HL-60 (cell line): ENCODE results near the gene CNTNAP4.

Experiments used
- DNase-seq, 2 experiments: peaks; one replicate each; pipeline ENCODE4 v3.0.0-alpha.2; 2010 to 2020; ENCODE audit warnings: low read depth in 1 of 2, low spot score in 1 of 2
- H3K27ac ChIP-seq: fragments of 250-450 bp; sonication (Bioruptor Pico); replicated peaks from 2 replicates; pipeline ENCODE4 v1.5.1; 2020; ENCODE audit warnings: mild to moderate bottlenecking, moderate library complexity
- H3K27me3 ChIP-seq: fragments of 250-450 bp; sonication (Bioruptor Pico); 2 replicates; pipeline ENCODE4 v1.5.1; 2021; ENCODE audit warnings: mild to moderate bottlenecking, moderate library complexity; ENCODE audit not compliant: insufficient read depth, poor library complexity, severe bottlenecking
- H3K4me3 ChIP-seq: replicated peaks from 2 replicates; pipeline ENCODE4 v1.5.1; 2011; ENCODE audit warnings: mild to moderate bottlenecking, control low read depth, low read length; ENCODE audit not compliant: insufficient read depth
- GABPA ChIP-seq: IDR thresholded peaks from 2 replicates; pipeline ENCODE4 v1.6.1; 2012; ENCODE audit warnings: low read depth
- POLR2AphosphoS5 ChIP-seq: IDR thresholded peaks from 2 replicates; pipeline ENCODE4 v1.6.1; 2012; ENCODE audit warnings: low read depth
- REST ChIP-seq: IDR thresholded peaks from 2 replicates; pipeline ENCODE4 v1.6.1; 2012; ENCODE audit warnings: low read depth; ENCODE audit not compliant: insufficient replicate concordance
- SPI1 ChIP-seq: IDR thresholded peaks from 2 replicates; pipeline ENCODE4 v1.6.1; 2012; ENCODE audit warnings: low read depth, mild to moderate bottlenecking, borderline replicate concordance
- TF ChIP-seq, protein P1 (sequence below): IDR thresholded peaks from one replicate; pipeline ENCODE4 v1.5.1; 2011; ENCODE audit warnings: low read length, control low read depth, inconsistent platforms; ENCODE audit not compliant: insufficient read depth

Gene CNTNAP4

DNA sequence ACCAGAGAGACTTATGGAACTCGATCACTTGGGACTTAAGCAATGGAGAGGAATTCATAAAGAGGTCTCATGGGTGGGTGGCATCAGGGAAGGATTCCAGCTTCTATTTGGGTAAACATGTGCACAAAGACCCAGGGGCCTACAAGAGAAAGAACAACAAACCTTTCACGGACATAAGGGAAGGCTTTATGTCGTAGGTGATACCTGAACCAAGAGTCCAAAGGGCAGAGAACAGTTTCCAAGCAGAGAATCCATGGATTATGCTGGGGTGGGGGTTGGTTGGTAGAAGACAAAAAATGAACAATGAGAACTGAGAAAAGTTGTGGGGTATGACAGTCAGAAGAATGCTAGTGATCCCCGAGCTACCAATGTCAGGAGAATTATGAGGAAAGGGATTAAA lies 119.8 kb downstream of the CNTNAP4 start:
- Histone ChIP-seq H3K4me3 (no peak overlapping the region), H3K27me3 (no peaks in the 10 kb centered on the region), H3K27ac (no peak overlapping the region)
- no peak for DNase-seq
- TF ChIP-seq, protein P1, sequence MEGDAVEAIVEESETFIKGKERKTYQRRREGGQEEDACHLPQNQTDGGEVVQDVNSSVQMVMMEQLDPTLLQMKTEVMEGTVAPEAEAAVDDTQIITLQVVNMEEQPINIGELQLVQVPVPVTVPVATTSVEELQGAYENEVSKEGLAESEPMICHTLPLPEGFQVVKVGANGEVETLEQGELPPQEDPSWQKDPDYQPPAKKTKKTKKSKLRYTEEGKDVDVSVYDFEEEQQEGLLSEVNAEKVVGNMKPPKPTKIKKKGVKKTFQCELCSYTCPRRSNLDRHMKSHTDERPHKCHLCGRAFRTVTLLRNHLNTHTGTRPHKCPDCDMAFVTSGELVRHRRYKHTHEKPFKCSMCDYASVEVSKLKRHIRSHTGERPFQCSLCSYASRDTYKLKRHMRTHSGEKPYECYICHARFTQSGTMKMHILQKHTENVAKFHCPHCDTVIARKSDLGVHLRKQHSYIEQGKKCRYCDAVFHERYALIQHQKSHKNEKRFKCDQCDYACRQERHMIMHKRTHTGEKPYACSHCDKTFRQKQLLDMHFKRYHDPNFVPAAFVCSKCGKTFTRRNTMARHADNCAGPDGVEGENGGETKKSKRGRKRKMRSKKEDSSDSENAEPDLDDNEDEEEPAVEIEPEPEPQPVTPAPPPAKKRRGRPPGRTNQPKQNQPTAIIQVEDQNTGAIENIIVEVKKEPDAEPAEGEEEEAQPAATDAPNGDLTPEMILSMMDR, result no peak
- TF ChIP-seq REST (no peak), POLR2AphosphoS5 (no peak), GABPA (no peak)

DNA sequence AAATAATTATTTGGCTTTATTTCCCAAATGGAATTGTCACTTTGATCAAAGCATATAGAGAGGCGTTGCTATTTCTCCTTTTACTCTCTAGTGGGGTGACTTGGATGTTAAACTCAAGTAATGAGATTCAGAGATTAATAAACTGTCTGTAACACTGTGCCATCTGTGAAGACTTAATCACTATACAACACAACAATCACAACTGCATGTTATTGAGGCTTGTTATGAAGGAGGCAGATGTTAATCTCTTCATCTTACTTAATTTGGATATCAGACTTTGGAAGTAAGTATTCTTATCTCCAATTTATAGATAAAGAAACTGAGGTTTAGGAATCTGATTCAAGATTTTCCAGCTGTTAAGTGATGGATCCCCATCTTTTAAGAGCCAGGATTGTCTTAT lies 132.5 kb downstream of the CNTNAP4 start:
- no peak overlapping the region for H3K27ac ChIP-seq
- no peaks in the 10 kb centered on the region for H3K27me3 ChIP-seq
- H3K4me3 ChIP-seq, result no peak overlapping the region
- TF ChIP-seq GABPA, result no peak
- no peak for TF ChIP-seq POLR2AphosphoS5
- TF ChIP-seq, protein P1, result no peak
- TF ChIP-seq SPI1, result no peak
- TF ChIP-seq REST, result no peak
- no peak for DNase-seq

GRCh38 chr16:76421571-76421970 lies 144.4 kb downstream of the CNTNAP4 start:
- no peak for DNase-seq
- no peak for TF ChIP-seq POLR2AphosphoS5
- no peak for TF ChIP-seq GABPA
- no peak for TF ChIP-seq SPI1
- no peak for TF ChIP-seq REST
- TF ChIP-seq, protein P1, result no peak
- Histone ChIP-seq H3K4me3 (no peak overlapping the region), H3K27ac (no peak overlapping the region), H3K27me3 (no peaks in the 10 kb centered on the region)
